ENCODE data around the gene RAB40C.

The RAB40C gene

GRCh38 chr16:565419-566330 is 24.2 kb upstream of the RAB40C start:
- TF ChIP-seq CTCF (IDR thresholded peaks at IDR 0.05; ENCODE audit: borderline replicate concordance, insufficient read depth, low read depth, low read length): no peak
- no peak overlapping the region for H3K4me3 ChIP-seq (ENCODE audit: low read depth, low read length)

GRCh38 chr16:566475-567372 is 23.1 kb upstream of the RAB40C start, which contains the start of gene NHLRC4:
NHLRC4 (plus strand) TSS chr16:567005; CDS start chr16:568048, 1,043 bp downstream.
- no peak for TF ChIP-seq CTCF (IDR thresholded peaks at IDR 0.05; ENCODE audit: borderline replicate concordance, insufficient read depth, low read depth, low read length)
- H3K4me3 ChIP-seq (ENCODE audit: low read depth, low read length): peak within 1 kb of the TSS; percentile 38

GRCh38 chr16:567373-568256 is 22.3 kb upstream of the RAB40C start:
- peak overlapping the region; percentile 38 for H3K4me3 ChIP-seq (ENCODE audit: low read depth, low read length)
- no peak for TF ChIP-seq CTCF (IDR thresholded peaks at IDR 0.05; ENCODE audit: borderline replicate concordance, insufficient read depth, low read depth, low read length)

- H3K4me3 ChIP-seq (ENCODE audit: low read depth, low read length): no peak overlapping the region
- TF ChIP-seq CTCF (IDR thresholded peaks at IDR 0.05; ENCODE audit: borderline replicate concordance, insufficient read depth, low read depth, low read length): no peak
These were observed 21.2 kb upstream of the RAB40C start for GRCh38 chr16:568401-569258.

- peak within 1 kb of the TSS; percentile 80 for H3K4me3 ChIP-seq (ENCODE audit: low read depth, low read length)
- no peak for TF ChIP-seq CTCF (IDR thresholded peaks at IDR 0.05; ENCODE audit: borderline replicate concordance, insufficient read depth, low read depth, low read length)
These were observed 20.2 kb upstream of the RAB40C start, which contains the start of gene PIGQ for GRCh38 chr16:569445-570254. PIGQ (plus strand) TSS chr16:569968; CDS start chr16:574075, 4,107 bp downstream.

Data from GM12875 (cell line).